ENCODE data around the gene ADARB2. TPM values are rescaled to one million over a fixed set of nuclear protein-coding genes. Genes with fewer than 3 reads are reported as not detected.
"Not testable (repeated sequence)": the region's sequence is repeated elsewhere in the genome, so short reads cannot be mapped to it uniquely, and the experiment has no call there.

The ADARB2 gene
- total and polyA plus RNA-seq, 3 experiments from 2014 or later: not detected

DNA sequence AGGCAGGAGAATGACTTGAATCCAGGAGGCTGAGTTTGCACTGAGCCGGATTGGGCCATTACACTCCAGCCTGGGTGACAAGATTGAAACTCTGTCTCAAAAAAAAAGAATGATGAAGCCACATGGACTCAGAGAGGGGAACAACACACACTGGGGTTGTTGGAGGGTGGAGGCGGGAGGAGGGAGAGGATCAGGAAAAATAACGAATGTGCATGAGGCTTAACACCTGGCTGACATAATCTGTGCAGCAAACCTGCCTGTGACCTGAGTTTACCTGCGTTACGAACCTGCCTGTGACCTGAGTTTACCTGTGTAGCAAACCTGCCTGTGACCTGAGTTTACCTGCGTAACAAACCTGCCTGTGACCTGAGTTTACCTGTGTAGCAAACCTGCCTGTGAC, 277.7 kb downstream of the ADARB2 start:
- POLR2A ChIA-PET; DNase-seq; H3K27me3 Mint-ChIP-seq; H3K36me3 ChIP-seq (ENCODE audit: insufficient read depth, low read length); CTCF ChIA-PET; H3K9me3 Mint-ChIP-seq; H3K4me3 Mint-ChIP-seq; H3K4me1 ChIP-seq (ENCODE audit: insufficient read depth, low read length); H3K9me3 ChIP-seq (ENCODE audit: low read length); H3K4me1 Mint-ChIP-seq; H3K27ac Mint-ChIP-seq; H3K36me3 Mint-ChIP-seq; H3K27me3 ChIP-seq (ENCODE audit: insufficient read depth, low read length, poor library complexity, severe bottlenecking); H3K27ac ChIP-seq (ENCODE audit: low read depth, low read length); H3K4me3 ChIP-seq (ENCODE audit: low read length): not testable (repeated sequence)

GRCh38 chr10:1454951-1455350, 282.4 kb downstream of the ADARB2 start:
- Mint-ChIP-seq H3K27me3 (peaks cover 6 to 13% of the 10 kb centered on the region in 2 donors), H3K36me3 (peaks cover 0 to 6% (median 0%) of the 10 kb centered on the region in 3 donors), H3K4me1 (no peaks in the 10 kb centered on the region), H3K27ac (no peak overlapping the region), H3K9me3 (peaks cover 0 to 6% (median 0%) of the 10 kb centered on the region in 5 donors), H3K4me3 (no peak overlapping the region)
- H3K36me3 ChIP-seq (ENCODE audit: insufficient read depth, low read length): no peaks in the 10 kb centered on the region
- H3K4me3 ChIP-seq (ENCODE audit: low read length): no peak overlapping the region
- DNase-seq: no peak
- CTCF ChIA-PET: no interaction called here
- H3K27me3 ChIP-seq (ENCODE audit: insufficient read depth, low read length, poor library complexity, severe bottlenecking): no peaks in the 10 kb centered on the region
- POLR2A ChIA-PET: no interaction called here
- no peaks in the 10 kb centered on the region for H3K4me1 ChIP-seq (ENCODE audit: insufficient read depth, low read length)
- H3K27ac ChIP-seq (ENCODE audit: low read depth, low read length): no peak overlapping the region
- no peaks in the 10 kb centered on the region for H3K9me3 ChIP-seq (ENCODE audit: low read length)

- Histone ChIP-seq H3K27ac (ENCODE audit: low read depth, low read length) (no peak overlapping the region), H3K4me1 (ENCODE audit: insufficient read depth, low read length) (no peaks in the 10 kb centered on the region), H3K9me3 (ENCODE audit: low read length) (no peaks in the 10 kb centered on the region), H3K27me3 (ENCODE audit: insufficient read depth, low read length, poor library complexity, severe bottlenecking) (no peaks in the 10 kb centered on the region), H3K4me3 (ENCODE audit: low read length) (no peak overlapping the region), H3K36me3 (ENCODE audit: insufficient read depth, low read length) (no peaks in the 10 kb centered on the region)
- CTCF ChIA-PET: no interaction called here
- Mint-ChIP-seq H3K4me3 (peak overlapping the region in 2 of 7 donors; percentile 17 to 37), H3K4me1 (no peaks in the 10 kb centered on the region), H3K36me3 (peaks cover 0 to 6% (median 0%) of the 10 kb centered on the region in 3 donors), H3K27ac (peak overlapping the region in 1 of 8 donors; percentile 12), H3K27me3 (peaks cover 6 to 14% of the 10 kb centered on the region in 2 donors), H3K9me3 (peaks cover 0 to 6% (median 0%) of the 10 kb centered on the region in 5 donors)
- POLR2A ChIA-PET: no interaction called here
- no peak for DNase-seq
Measured at GRCh38 chr10:1454428-1454827, 282.9 kb downstream of the ADARB2 start.

GRCh38 chr10:1452777-1453176, 284.5 kb downstream of the ADARB2 start:
- Mint-ChIP-seq H3K9me3 (peaks cover 0 to 6% (median 0%) of the 10 kb centered on the region in 5 donors), H3K27me3 (peaks cover 6 to 18% of the 10 kb centered on the region in 2 donors), H3K36me3 (peaks cover 0 to 6% (median 0%) of the 10 kb centered on the region in 3 donors), H3K4me3 (no peak overlapping the region), H3K27ac (peak overlapping the region in 1 of 8 donors; percentile 45), H3K4me1 (no peaks in the 10 kb centered on the region)
- no peaks in the 10 kb centered on the region for H3K4me1 ChIP-seq (ENCODE audit: insufficient read depth, low read length)
- ChIA-PET CTCF (no interaction called here), POLR2A (no interaction called here)
- no peaks in the 10 kb centered on the region for H3K36me3 ChIP-seq (ENCODE audit: insufficient read depth, low read length)
- no peaks in the 10 kb centered on the region for H3K27me3 ChIP-seq (ENCODE audit: insufficient read depth, low read length, poor library complexity, severe bottlenecking)
- DNase-seq: no peak
- H3K9me3 ChIP-seq (ENCODE audit: low read length): no peaks in the 10 kb centered on the region
- no peak overlapping the region for H3K4me3 ChIP-seq (ENCODE audit: low read length)
- H3K27ac ChIP-seq (ENCODE audit: low read depth, low read length): no peak overlapping the region

DNA sequence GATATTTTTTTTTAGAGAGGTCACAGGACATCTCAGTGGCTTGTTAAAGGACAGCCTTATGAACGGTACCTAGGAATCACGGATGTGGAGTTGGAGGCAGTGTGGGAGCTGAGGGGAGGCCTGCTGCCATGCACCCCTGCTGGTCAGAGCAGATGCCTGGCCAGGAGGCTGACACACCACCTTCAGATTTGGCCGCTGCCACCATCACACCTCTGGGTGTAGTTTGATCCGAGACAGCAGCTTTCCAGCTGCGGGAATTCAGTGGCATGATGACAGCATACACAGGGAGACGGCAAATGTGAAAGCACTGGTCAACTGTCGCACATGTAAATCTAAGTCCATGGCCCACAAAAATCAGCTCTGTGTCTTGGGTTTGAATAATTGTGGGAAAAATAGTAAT, 285.4 kb downstream of the ADARB2 start:
- no peaks in the 10 kb centered on the region for H3K4me1 Mint-ChIP-seq
- peaks cover 0 to 6% (median 0%) of the 10 kb centered on the region in 3 donors for H3K36me3 Mint-ChIP-seq
- no peak overlapping the region for H3K27ac Mint-ChIP-seq
- H3K4me3 ChIP-seq (ENCODE audit: low read length): no peak overlapping the region
- no peaks in the 10 kb centered on the region for H3K36me3 ChIP-seq (ENCODE audit: insufficient read depth, low read length)
- peaks cover 0 to 6% (median 0%) of the 10 kb centered on the region in 5 donors for H3K9me3 Mint-ChIP-seq
- H3K27me3 Mint-ChIP-seq: peaks cover 6 to 18% of the 10 kb centered on the region in 2 donors
- H3K4me1 ChIP-seq (ENCODE audit: insufficient read depth, low read length): no peaks in the 10 kb centered on the region
- ChIA-PET POLR2A (no interaction called here), CTCF (no interaction called here)
- no peak overlapping the region for H3K27ac ChIP-seq (ENCODE audit: low read depth, low read length)
- no peaks in the 10 kb centered on the region for H3K9me3 ChIP-seq (ENCODE audit: low read length)
- H3K27me3 ChIP-seq (ENCODE audit: insufficient read depth, low read length, poor library complexity, severe bottlenecking): no peaks in the 10 kb centered on the region
- H3K4me3 Mint-ChIP-seq: no peak overlapping the region
- no peak for DNase-seq

DNA sequence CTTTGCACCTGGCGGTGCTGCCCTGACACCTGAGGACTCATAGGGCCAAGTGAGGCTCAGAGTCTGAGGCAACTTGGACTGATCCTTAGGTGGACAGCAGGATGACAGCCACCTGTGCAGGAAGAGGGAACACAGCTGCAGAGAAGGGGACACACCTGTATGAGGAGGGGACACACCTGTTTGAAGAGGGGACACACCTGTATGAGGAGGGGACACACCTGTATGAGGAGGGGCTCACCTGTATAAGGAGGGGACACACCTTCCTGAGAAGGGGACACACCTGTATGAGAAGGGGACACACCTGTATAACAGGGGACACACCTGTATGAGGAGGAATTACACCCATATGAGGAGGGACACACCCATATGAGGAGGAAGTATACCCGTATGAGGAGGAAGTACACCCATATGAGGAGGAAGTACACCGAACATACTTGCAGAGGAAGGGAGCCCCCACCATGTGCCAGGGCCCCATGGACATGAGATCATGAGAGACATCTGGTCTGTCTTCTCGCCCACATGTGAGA, 285.9 kb downstream of the ADARB2 start:
- Mint-ChIP-seq H3K27ac (no peak overlapping the region), H3K4me1 (no peaks in the 10 kb centered on the region), H3K27me3 (peaks cover 6 to 18% of the 10 kb centered on the region in 2 donors), H3K36me3 (peaks cover 0 to 6% (median 0%) of the 10 kb centered on the region in 3 donors), H3K4me3 (no peak overlapping the region), H3K9me3 (peaks cover 0 to 6% (median 0%) of the 10 kb centered on the region in 5 donors)
- H3K27me3 ChIP-seq (ENCODE audit: insufficient read depth, low read length, poor library complexity, severe bottlenecking): no peaks in the 10 kb centered on the region
- ChIA-PET POLR2A (no interaction called here), CTCF (no interaction called here)
- no peak overlapping the region for H3K27ac ChIP-seq (ENCODE audit: low read depth, low read length)
- no peak overlapping the region for H3K4me3 ChIP-seq (ENCODE audit: low read length)
- no peaks in the 10 kb centered on the region for H3K4me1 ChIP-seq (ENCODE audit: insufficient read depth, low read length)
- H3K36me3 ChIP-seq (ENCODE audit: insufficient read depth, low read length): no peaks in the 10 kb centered on the region
- H3K9me3 ChIP-seq (ENCODE audit: low read length): no peaks in the 10 kb centered on the region
- DNase-seq: no peak

DNA sequence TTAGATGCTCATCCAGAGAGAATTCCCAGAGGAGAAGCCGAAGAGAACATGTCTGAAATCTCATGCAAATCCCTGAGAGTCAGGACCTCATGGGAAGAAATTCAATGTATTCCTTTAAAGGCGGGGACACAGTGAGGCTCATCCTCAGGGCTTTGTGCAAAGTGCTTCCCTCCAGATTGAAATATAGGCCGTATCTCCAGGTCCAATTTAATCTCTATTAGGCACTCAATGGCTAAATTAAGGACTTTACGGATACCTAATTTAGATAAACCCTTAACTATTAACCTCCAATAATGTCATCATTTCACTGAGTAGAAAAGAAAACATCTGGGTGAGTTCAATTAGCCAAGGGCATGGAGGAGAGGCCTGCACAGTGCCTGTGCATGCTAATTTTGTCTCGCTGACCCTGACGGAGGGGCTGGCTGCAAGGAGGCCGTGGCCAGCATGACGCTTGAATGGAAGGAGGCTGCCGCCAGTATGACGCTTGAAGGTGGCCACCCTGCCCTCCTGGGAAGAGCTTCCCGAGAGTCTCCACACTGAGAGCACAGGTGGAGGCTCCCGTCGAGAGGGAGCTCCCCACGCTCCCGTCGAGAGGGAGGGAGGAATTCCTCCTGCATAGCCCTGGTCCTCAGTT, 287.6 kb downstream of the ADARB2 start:
- ChIA-PET CTCF (no interaction called here), POLR2A (no interaction called here)
- H3K27me3 ChIP-seq (ENCODE audit: insufficient read depth, low read length, poor library complexity, severe bottlenecking): no peaks in the 10 kb centered on the region
- peaks cover 0 to 6% (median 0%) of the 10 kb centered on the region in 5 donors for H3K9me3 Mint-ChIP-seq
- H3K36me3 ChIP-seq (ENCODE audit: insufficient read depth, low read length): no peaks in the 10 kb centered on the region
- H3K27ac ChIP-seq (ENCODE audit: low read depth, low read length): no peak overlapping the region
- H3K9me3 ChIP-seq (ENCODE audit: low read length): no peaks in the 10 kb centered on the region
- peaks cover 6 to 18% of the 10 kb centered on the region in 2 donors for H3K27me3 Mint-ChIP-seq
- no peaks in the 10 kb centered on the region for H3K4me1 Mint-ChIP-seq
- H3K27ac Mint-ChIP-seq: no peak overlapping the region
- H3K36me3 Mint-ChIP-seq: peaks cover 0 to 6% (median 0%) of the 10 kb centered on the region in 3 donors
- no peak for DNase-seq
- H3K4me3 ChIP-seq (ENCODE audit: low read length): no peak overlapping the region
- H3K4me3 Mint-ChIP-seq: no peak overlapping the region
- H3K4me1 ChIP-seq (ENCODE audit: insufficient read depth, low read length): no peaks in the 10 kb centered on the region

GRCh38 chr10:1449021-1449420, 288.3 kb downstream of the ADARB2 start:
- H3K9me3 Mint-ChIP-seq: peaks cover 0 to 6% (median 0%) of the 10 kb centered on the region in 5 donors
- H3K27me3 Mint-ChIP-seq: peaks cover 6 to 18% of the 10 kb centered on the region in 2 donors
- Histone ChIP-seq H3K4me1 (ENCODE audit: insufficient read depth, low read length) (no peaks in the 10 kb centered on the region), H3K4me3 (ENCODE audit: low read length) (no peak overlapping the region), H3K27me3 (ENCODE audit: insufficient read depth, low read length, poor library complexity, severe bottlenecking) (no peaks in the 10 kb centered on the region), H3K27ac (ENCODE audit: low read depth, low read length) (no peak overlapping the region), H3K9me3 (ENCODE audit: low read length) (no peaks in the 10 kb centered on the region), H3K36me3 (ENCODE audit: insufficient read depth, low read length) (no peaks in the 10 kb centered on the region)
- peaks cover 0 to 6% (median 0%) of the 10 kb centered on the region in 3 donors for H3K36me3 Mint-ChIP-seq
- H3K4me3 Mint-ChIP-seq: no peak overlapping the region
- no peaks in the 10 kb centered on the region for H3K4me1 Mint-ChIP-seq
- CTCF ChIA-PET: no interaction called here
- POLR2A ChIA-PET: no interaction called here
- no peak for DNase-seq
- no peak overlapping the region for H3K27ac Mint-ChIP-seq
